Ovary (tissue), 1 donor: Measurements from ENCODE around the gene RTN4IP1.

Experiments
- EP300 ChIP-seq: sonication (generic); formaldehyde crosslinking; IDR thresholded peaks from one replicate; pipeline ENCODE4 v1.6.1; 2017; ENCODE audit warnings: antibody characterized with exemption
- POLR2A ChIP-seq: fragments of 450-650 bp; IDR thresholded peaks from one replicate; pipeline ENCODE4 v1.6.1; 2017; ENCODE audit warnings: antibody characterized with exemption, mild to moderate bottlenecking, moderate library complexity

DNA sequence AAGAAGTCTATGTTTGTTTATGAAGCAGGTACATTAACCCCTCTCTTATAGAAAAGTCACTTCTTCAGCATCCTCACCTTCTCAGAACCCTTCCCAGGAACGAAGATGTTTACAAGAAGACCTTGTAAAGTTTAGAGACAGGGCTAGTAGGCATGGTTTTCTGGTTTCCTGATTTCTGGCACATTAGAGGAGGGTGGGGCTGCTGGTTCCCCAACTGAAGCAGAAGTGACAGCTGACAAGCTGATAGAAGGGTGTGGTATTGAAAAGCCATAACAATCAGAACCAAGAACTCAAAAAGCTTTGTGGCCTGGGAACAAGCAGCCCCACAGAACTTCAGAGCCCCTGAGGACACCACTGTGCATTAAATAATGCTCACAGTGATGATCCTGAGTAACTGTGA is 91.2 kb downstream of the RTN4IP1 start:
- TF ChIP-seq EP300 (no peak), POLR2A (no peak)
